Measurements from ENCODE around the gene LRIT3.

Gene LRIT3

GRCh38 chr4:109877400-109877799 is 29.5 kb downstream of the LRIT3 start:
- no peak for TF ChIP-seq CTCF (IDR thresholded peaks at IDR 0.05)
- H3K9ac ChIP-seq = no peak overlapping the region

GRCh38 chr4:109878355-109878754 is 30.4 kb downstream of the LRIT3 start:
- H3K27ac ChIP-seq = no peak overlapping the region
- H3K36me3 ChIP-seq (ENCODE audit: control insufficient read depth, insufficient read depth, low read length) = no peaks in the 10 kb centered on the region
- TF ChIP-seq CTCF (IDR thresholded peaks at IDR 0.05) = no peak
- H3K9ac ChIP-seq = no peak overlapping the region
- H3K4me3 ChIP-seq (ENCODE audit: low read depth, low read length) = no peak overlapping the region
- no peaks in the 10 kb centered on the region for H3K9me3 ChIP-seq (ENCODE audit: control insufficient read depth, low read length)
- no peaks in the 10 kb centered on the region for H3K4me1 ChIP-seq
- H3K79me2 ChIP-seq = no peaks in the 10 kb centered on the region
- no peak overlapping the region for H3K4me2 ChIP-seq (ENCODE audit: low read length)
- H3K27me3 ChIP-seq (ENCODE audit: control insufficient read depth, insufficient read depth, low read length) = no peaks in the 10 kb centered on the region
- no peak overlapping the region for H2AFZ ChIP-seq

More at GRCh38 chr4:109877400-109877799, 29.5 kb downstream of the LRIT3 start:
- Histone ChIP-seq H3K27ac (no peak overlapping the region), H3K36me3 (ENCODE audit: control insufficient read depth, insufficient read depth, low read length) (no peaks in the 10 kb centered on the region), H3K4me2 (ENCODE audit: low read length) (no peak overlapping the region), H2AFZ (no peak overlapping the region), H3K27me3 (ENCODE audit: control insufficient read depth, insufficient read depth, low read length) (no peaks in the 10 kb centered on the region), H3K4me3 (ENCODE audit: low read depth, low read length) (no peak overlapping the region), H3K9me3 (ENCODE audit: control insufficient read depth, low read length) (no peaks in the 10 kb centered on the region), H3K4me1 (no peaks in the 10 kb centered on the region), H3K79me2 (no peaks in the 10 kb centered on the region)

GRCh38 chr4:109879081-109879480 is 31.2 kb downstream of the LRIT3 start:
- Histone ChIP-seq H3K27ac (no peak overlapping the region), H3K9me3 (ENCODE audit: control insufficient read depth, low read length) (no peaks in the 10 kb centered on the region), H3K4me3 (ENCODE audit: low read depth, low read length) (no peak overlapping the region), H3K27me3 (ENCODE audit: control insufficient read depth, insufficient read depth, low read length) (no peaks in the 10 kb centered on the region), H3K9ac (no peak overlapping the region), H3K4me2 (ENCODE audit: low read length) (no peak overlapping the region), H3K79me2 (no peaks in the 10 kb centered on the region), H3K36me3 (ENCODE audit: control insufficient read depth, insufficient read depth, low read length) (no peaks in the 10 kb centered on the region), H3K4me1 (no peaks in the 10 kb centered on the region), H2AFZ (no peak overlapping the region)
- no peak for TF ChIP-seq CTCF (IDR thresholded peaks at IDR 0.05)

GRCh38 chr4:109879636-109880314 is 31.9 kb downstream of the LRIT3 start:
- Histone ChIP-seq H3K4me3 (ENCODE audit: low read depth, low read length) (no peak overlapping the region), H3K4me1 (no peaks in the 10 kb centered on the region), H2AFZ (no peak overlapping the region), H3K27me3 (ENCODE audit: control insufficient read depth, insufficient read depth, low read length) (no peaks in the 10 kb centered on the region), H3K27ac (no peak overlapping the region), H3K79me2 (no peaks in the 10 kb centered on the region), H3K4me2 (ENCODE audit: low read length) (no peak overlapping the region), H3K36me3 (ENCODE audit: control insufficient read depth, insufficient read depth, low read length) (no peaks in the 10 kb centered on the region), H3K9me3 (ENCODE audit: control insufficient read depth, low read length) (no peaks in the 10 kb centered on the region), H3K9ac (no peak overlapping the region)
- no peak for TF ChIP-seq CTCF (IDR thresholded peaks at IDR 0.05)

- no peaks in the 10 kb centered on the region for H3K4me1 ChIP-seq
- TF ChIP-seq CTCF (IDR thresholded peaks at IDR 0.05) = no peak
- no peak overlapping the region for H2AFZ ChIP-seq
- H3K4me3 ChIP-seq (ENCODE audit: low read depth, low read length) = no peak overlapping the region
- no peak overlapping the region for H3K4me2 ChIP-seq (ENCODE audit: low read length)
- H3K27me3 ChIP-seq (ENCODE audit: control insufficient read depth, insufficient read depth, low read length) = no peaks in the 10 kb centered on the region
- no peaks in the 10 kb centered on the region for H3K9me3 ChIP-seq (ENCODE audit: control insufficient read depth, low read length)
- no peak overlapping the region for H3K9ac ChIP-seq
- H3K27ac ChIP-seq = no peak overlapping the region
- no peaks in the 10 kb centered on the region for H3K36me3 ChIP-seq (ENCODE audit: control insufficient read depth, insufficient read depth, low read length)
- no peaks in the 10 kb centered on the region for H3K79me2 ChIP-seq
Measured at GRCh38 chr4:109886303-109886702, 38.4 kb downstream of the LRIT3 start.

Data from parathyroid adenoma (tissue), 2 donors.